Limb (tissue), 2 donors: ENCODE results near the gene ZNF827.

Experiments
- DNase-seq, 2 donors: peaks; one replicate each; pipeline ENCODE4 v3.0.0-alpha.2; 2016; ENCODE audit errors: extremely low spot score in 2 of 2

The ZNF827 gene

DNA sequence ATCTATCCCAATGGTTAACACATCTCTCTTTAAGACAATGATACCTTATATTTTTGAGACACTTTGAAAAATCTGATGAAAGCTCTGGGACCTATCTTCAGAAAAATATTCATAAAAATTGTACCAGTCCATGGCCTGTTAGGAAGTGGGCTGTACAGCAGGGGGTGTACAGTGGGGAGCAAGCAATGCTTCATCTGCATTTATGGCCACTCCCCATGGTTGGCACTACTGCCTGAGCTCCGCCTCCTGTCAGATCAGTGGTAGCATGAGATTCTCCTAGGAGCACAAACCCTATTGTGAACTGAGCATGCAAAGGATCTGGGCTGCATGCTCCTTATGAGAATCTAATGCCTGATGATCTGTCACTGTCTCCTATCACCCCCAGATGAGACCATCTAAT is 216.1 kb downstream of the ZNF827 start:
- DNase-seq, result no peak

DNA sequence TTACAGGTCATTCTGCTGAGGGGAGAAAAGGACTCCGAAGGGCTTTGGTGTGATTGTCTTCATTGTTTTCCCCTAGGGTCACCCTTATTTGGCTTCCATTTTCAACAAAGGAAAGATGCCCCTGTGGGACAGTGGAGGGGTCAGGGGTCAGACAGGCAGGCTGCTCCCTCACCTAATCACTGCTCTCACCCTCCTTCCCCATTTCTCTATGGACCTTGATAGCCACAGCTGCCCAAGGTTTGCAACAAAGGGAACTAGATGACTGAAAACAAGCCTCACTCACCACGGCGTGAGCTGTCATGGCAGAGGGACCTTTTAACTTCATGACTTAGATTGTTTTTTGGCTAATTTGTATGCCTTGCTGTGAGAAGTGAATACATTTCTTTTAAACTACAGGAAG is 218.0 kb downstream of the ZNF827 start:
- DNase-seq, result no peak

DNA sequence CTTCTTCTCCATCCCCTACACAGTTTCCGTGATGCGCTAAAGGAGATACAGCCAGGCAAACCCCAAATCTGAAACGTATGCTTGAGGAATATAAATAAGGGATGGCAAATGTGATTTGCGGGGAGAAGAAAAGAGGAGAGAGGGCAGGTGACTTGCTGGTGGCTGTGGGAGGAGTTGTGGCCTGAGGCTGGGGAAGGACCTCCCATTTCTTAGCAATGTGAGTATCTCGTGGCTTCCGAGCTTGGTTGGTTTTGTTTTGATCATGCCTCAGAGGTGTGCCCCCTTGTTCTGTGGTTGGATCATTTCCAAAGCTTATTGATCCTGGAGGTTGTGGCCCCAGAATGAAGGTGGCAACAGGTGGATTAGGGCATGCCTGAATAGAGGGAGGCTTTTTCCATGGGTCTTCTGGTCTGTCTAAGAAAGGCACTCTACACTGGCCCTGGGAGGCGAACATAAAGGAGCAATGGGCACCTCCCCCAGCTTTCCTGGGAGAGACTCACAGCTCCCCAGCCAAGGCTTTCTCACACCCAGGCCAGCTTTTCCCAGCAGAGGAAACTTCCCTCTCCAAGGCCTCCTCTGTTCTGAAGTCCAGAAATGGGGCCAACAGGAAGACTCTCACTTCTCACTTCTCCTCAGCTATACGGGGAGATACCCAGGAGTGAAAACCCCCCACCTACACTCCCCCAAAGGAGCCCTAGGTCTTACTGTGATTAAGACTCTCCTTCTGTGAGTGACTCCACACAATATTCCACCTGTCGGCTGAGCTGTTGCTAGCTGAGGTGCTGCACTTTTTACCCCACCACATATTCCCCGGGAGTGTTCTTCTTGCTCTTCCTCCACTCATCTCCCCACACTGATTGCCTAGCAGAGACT is 218.6 kb downstream of the ZNF827 start:
- no peak for DNase-seq

- DNase-seq, result no peak
Observed at GRCh38 chr4:145716661-145717200, 221.9 kb downstream of the ZNF827 start.

- peak; percentile 50 to 72 for DNase-seq
Observed at GRCh38 chr4:145716200-145716599, 222.4 kb downstream of the ZNF827 start.

GRCh38 chr4:145709843-145710242 is 228.8 kb downstream of the ZNF827 start:
- no peak for DNase-seq

DNA sequence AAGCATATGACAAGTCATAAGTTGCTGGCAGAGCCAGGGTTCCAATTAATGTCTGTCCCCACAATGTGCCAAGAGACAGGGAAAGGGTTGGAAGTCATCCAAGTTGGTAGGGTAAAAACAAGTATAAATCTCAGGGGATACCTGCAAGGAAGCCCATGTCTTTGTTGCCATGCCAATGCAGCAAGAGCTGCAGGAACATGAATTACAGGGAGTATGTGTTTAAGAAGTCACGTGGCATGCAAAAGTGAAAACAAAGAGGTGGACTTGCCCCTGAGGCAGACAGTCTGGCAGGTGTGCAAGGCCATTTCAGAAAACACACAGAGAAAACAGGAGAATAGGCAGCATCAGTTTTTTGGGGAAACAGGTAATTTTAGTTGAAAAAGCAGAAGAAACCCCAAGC is 229.3 kb downstream of the ZNF827 start:
- no peak for DNase-seq
